Psoas muscle (tissue), 8 donors: ENCODE results near the gene COL19A1. TPM values are rescaled to one million over a fixed set of nuclear protein-coding genes. Genes with fewer than 3 reads are reported as not detected.

Experiments used
- ATAC-seq, 4 donors: fragments of 200-7000 bp; cut with Tn5 transposase; one replicate each; pipeline ENCODE4 v1.9.1; 2020; ENCODE audit warnings: moderate library complexity in 3 of 4, mild to moderate bottlenecking in 2 of 4
- DNase-seq, 2 donors: peaks; one replicate each; pipeline ENCODE4 v3.0.0-alpha.2; 2020
- H3K27ac ChIP-seq: fragments of 200-600 bp; one replicate; pipeline ENCODE4 v1.8.0; 2022
- H3K27me3 ChIP-seq, 3 donors: fragments of 200-600 bp in 1 of 3; one replicate each; pipeline versions ENCODE4 v1.6.1 to v1.8.0; 2013 to 2022; ENCODE audit warnings: low read length in 2 of 3, mild to moderate bottlenecking in 2 of 3, moderate library complexity in 1 of 3; ENCODE audit not compliant: insufficient read depth in 3 of 3
- H3K36me3 ChIP-seq, 2 donors: fragments of 200-600 bp in 1 of 2; one replicate each; pipeline versions ENCODE4 v1.6.1 to v1.8.0; 2013 to 2022; ENCODE audit warnings: low read depth in 1 of 2, mild to moderate bottlenecking in 1 of 2, moderate library complexity in 1 of 2; ENCODE audit not compliant: insufficient read depth in 1 of 2
- H3K4me1 ChIP-seq: fragments of 200-600 bp; one replicate; pipeline ENCODE4 v1.8.0; 2022
- H3K4me3 ChIP-seq: fragments of 200-600 bp; one replicate; pipeline ENCODE4 v1.8.0; 2022; ENCODE audit warnings: mild to moderate bottlenecking
- H3K9me3 ChIP-seq: fragments of 200-600 bp; one replicate; pipeline ENCODE4 v1.8.0; 2022
- CTCF ChIP-seq: fragments of 200-600 bp; IDR thresholded peaks from one replicate; pipeline ENCODE4 v1.8.0; 2022; ENCODE audit warnings: antibody characterized with exemption
- WGBS, 3 donors: extraction: QIAGEN DNeasy Blood & Tissue Kit; methylation state at CpG; one replicate each; pipeline versions ENCODE4 v1.1.6 to v1.1.7; 2013; 5-methylcytosine and 5-hydroxymethylcytosine counted together
- intact Hi-C, 2 donors: fragments of 100-400 bp; cut with DNase I; formaldehyde crosslinking; loops; one replicate each; pipeline versions ENCODE4 v1.11.0 to v1.14.2; 2022
- polyA plus RNA-seq, 3 donors: library from polyadenylated mRNA; stranded (reverse); fragments of 200-250 nt; gene quantifications; one replicate each; pipeline ENCODE4 v1.2.3, GENCODE V29; 2013
- total RNA-seq, 4 donors: library from RNA; stranded (reverse); fragmentation: NEBNext Ultra II Directional in 2 of 4; extraction: Animal tissue kit (Norgen Biotek cat#: 25700) in 2 of 4; gene quantifications; one replicate each; pipeline versions ENCODE4 v1.2.1 to v1.2.4, GENCODE V29; 2021 to 2023
- donor health status: healthy with polysubstance abuse.
- donor health status: DM: no; HTN: no; CAD: no; lungs with moderate emphysema.
- donor health status: Bipolar disorder and iron deficiency.
- donor health status: healthy.
- donor health status: DM: yes; HTN: yes; CAD: no.
- donor health status: DM: no; HTN: no; CAD: no.
- donor health status: DM: no; HTN: no; CAD: no.
- donor health status: DM: yes; HTN: yes; CAD: no.

Gene COL19A1
- total and polyA plus RNA-seq, 7 donors = 0.01 to 10.3 (median 0.33) TPM

- Histone ChIP-seq H3K27me3 (no peaks in the 10 kb centered on the region), H3K36me3 (no peaks in the 10 kb centered on the region), H3K4me3 (no peak overlapping the region), H3K4me1 (peaks cover 21% of the 10 kb centered on the region), H3K9me3 (no peaks in the 10 kb centered on the region), H3K27ac (no peak overlapping the region)
- ATAC-seq (no peak), DNase-seq (no peak)
- intact Hi-C loops = no loop called here
- no peak for TF ChIP-seq CTCF
- 79 to 89% (median 88%) methylated on average over 1 of the region's 1 CpG for WGBS, 3 donors
Measured at GRCh38 chr6:69843189-69843588, 23.2 kb upstream of the COL19A1 start.

DNA sequence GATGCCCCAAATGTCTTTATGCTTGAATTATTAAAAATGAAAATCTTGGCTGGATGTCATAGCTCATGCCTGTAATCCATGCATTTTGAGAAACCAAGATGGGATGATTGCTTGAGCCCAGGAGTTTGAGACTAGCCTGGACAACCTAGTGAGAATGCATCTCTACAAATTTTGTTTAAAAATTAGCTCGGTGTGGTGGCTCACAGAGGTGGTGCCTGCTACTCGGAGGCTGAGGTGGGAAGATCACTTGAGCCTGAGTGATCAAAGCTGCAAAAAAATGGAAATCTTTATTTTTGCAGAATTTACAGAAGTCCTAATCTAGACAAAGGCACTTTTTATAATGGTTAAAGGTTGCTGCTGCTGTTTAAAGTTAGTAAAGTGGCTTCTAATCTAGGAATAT is 20.0 kb upstream of the COL19A1 start:
- no peak for ATAC-seq
- Histone ChIP-seq H3K4me1 (peaks cover 17% of the 10 kb centered on the region), H3K4me3 (no peak overlapping the region), H3K36me3 (no peaks in the 10 kb centered on the region), H3K27ac (no peak overlapping the region), H3K27me3 (no peaks in the 10 kb centered on the region), H3K9me3 (no peaks in the 10 kb centered on the region)
- intact Hi-C loops = loop anchor here in 1 of 2 donors (5.0 kb wide), 1 partner anchor 66 kb away; no protein-coding TSS in a partner anchor
- DNase-seq = no peak
- TF ChIP-seq CTCF = no peak
- WGBS, 3 donors = 88 to 93% (median 89%) methylated on average over 2 of the region's 2 CpGs

DNA sequence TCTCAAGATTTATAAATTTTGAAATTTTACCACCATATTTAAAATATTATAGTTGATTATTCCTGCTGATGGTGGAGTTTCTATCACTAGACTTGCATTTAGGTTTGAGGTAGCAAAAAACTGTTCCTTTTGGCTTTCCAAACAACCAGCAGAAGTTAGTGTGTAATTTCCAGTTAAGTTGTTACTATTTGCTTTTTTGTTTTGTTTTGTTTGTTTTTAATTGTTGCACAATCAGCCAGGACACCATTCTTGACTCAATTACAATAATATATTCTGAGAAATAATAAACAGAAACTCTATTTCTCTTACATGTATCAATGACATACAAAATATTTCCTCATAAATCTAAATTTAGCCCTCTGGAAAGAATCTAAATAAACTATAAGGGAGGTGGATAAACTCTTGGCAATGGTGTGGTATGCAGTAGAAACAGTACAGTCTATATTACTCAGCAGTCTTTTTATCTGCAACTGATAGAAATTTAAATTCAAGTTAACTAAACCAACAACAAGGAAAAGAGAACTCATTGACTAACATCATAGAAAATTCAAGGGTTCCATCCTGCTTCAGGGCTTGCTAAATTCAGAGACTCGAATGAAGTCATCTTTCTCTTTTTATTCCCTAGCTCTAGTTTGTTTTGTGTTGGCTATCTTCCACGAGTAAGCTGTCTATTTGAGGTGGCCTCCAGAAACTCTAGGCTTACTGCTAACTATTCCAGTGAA is 19.4 kb upstream of the COL19A1 start:
- DNase-seq = no peak
- 16 to 28% (median 16%) methylated on average over 2 of the region's 2 CpGs for WGBS, 3 donors
- H3K4me3 ChIP-seq = no peak overlapping the region
- peaks cover 17% of the 10 kb centered on the region for H3K4me1 ChIP-seq
- no peaks in the 10 kb centered on the region for H3K9me3 ChIP-seq
- intact Hi-C loops = loop anchor here in 1 of 2 donors (5.0 kb wide), 1 partner anchor 65 kb away; no protein-coding TSS in a partner anchor
- ATAC-seq = peak in 3 of 4 donors; percentile 63 to 76 (median 69)
- peak overlapping the region; percentile 62 for H3K27ac ChIP-seq
- TF ChIP-seq CTCF = no peak
- H3K36me3 ChIP-seq = no peaks in the 10 kb centered on the region
- no peaks in the 10 kb centered on the region for H3K27me3 ChIP-seq

- ATAC-seq (peak in 3 of 4 donors; percentile 26 to 55 (median 49)), DNase-seq (no peak)
- Histone ChIP-seq H3K36me3 (no peaks in the 10 kb centered on the region), H3K4me1 (peaks cover 17% of the 10 kb centered on the region), H3K27ac (peak overlapping the region; percentile 62), H3K27me3 (no peaks in the 10 kb centered on the region), H3K4me3 (no peak overlapping the region), H3K9me3 (peaks cover under 1% of the 10 kb centered on the region)
- TF ChIP-seq CTCF = no peak
- 20 to 48% (median 29%) methylated on average over 1 of the region's 1 CpG for WGBS, 3 donors
- intact Hi-C loops = loop anchor here in 1 of 2 donors (5.0 kb wide), 1 partner anchor 65 kb away; no protein-coding TSS in a partner anchor
Measured at GRCh38 chr6:69847492-69847788, 18.9 kb upstream of the COL19A1 start.

DNA sequence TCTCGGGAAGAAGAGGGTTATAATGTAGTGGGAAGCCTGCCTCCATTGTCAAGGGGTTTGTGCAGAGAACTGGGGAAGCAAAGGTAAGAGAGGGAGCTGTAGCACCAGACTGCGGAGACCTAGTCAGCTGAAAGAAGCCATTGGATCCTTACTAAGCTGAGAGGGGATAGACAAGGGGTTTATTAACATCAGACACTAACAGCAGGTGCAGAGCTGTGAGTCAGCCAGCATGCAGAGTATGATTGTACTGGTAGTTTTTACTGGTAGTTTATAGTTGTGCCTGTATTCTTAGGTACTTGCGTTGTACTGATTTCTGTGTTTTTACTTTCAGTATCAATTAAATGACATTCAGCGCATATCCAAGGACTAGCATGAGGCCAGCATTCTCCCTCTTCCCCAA is 17.8 kb upstream of the COL19A1 start:
- no peak for TF ChIP-seq CTCF
- Histone ChIP-seq H3K27ac (peak overlapping the region; percentile 65), H3K9me3 (peaks cover 9% of the 10 kb centered on the region), H3K4me3 (no peak overlapping the region), H3K4me1 (peaks cover 17% of the 10 kb centered on the region), H3K27me3 (no peaks in the 10 kb centered on the region), H3K36me3 (no peaks in the 10 kb centered on the region)
- WGBS, 3 donors = 71 to 79% (median 76%) methylated on average over 4 of the region's 4 CpGs
- intact Hi-C loops = loop anchor here in 1 of 2 donors (5.0 kb wide), 1 partner anchor 64 kb away; no protein-coding TSS in a partner anchor
- no peak for DNase-seq
- ATAC-seq = peak; percentile 67 to 87 (median 80)
